RWPE1 (cell line): ENCODE measurements around the gene CLASP2.
"Not testable (repeated sequence)": the region's sequence is repeated elsewhere in the genome, so short reads cannot be mapped to it uniquely, and the experiment has no call there.

Experiments
- CTCF ChIA-PET: fragments of 350-600 bp; sonication (Branson Sonifier 250); formaldehyde crosslinking; extraction: SDS; loops from one replicate; lab custom pipeline; 2021; lab: Yijun Ruan, JAX
- POLR2A ChIA-PET: fragments of 400-600 bp; formaldehyde crosslinking; extraction: SDS; loops from one replicate; lab custom pipeline; 2020; ENCODE audit warnings: antibody characterized with exemption; ENCODE audit not compliant: low non-redundant PET; lab: Yijun Ruan, JAX
- DNase-seq: peaks from one replicate; pipeline ENCODE4 v3.0.0; 2012; ENCODE audit warnings: low spot score
- H3K27ac ChIP-seq: fragments of 450-650 bp; 2 replicates; pipeline ENCODE4 v1.5.1; 2017
- CTCF ChIP-seq: fragments of 450-650 bp; conservative IDR thresholded peaks from 2 replicates; pipeline ENCODE4 v1.5.1; 2017; ENCODE audit warnings: low read depth, mild to moderate bottlenecking

CLASP2 gene

GRCh38 chr3:33717866-33718594 is at the start of gene CLASP2:
Gene CLASP2, minus strand, starts transcription at chr3:33718254. Its CDS starts 252 bp downstream, at chr3:33718002.
- CTCF ChIA-PET: interaction anchor here (0.7 kb wide), 1 partner anchor 20 kb away, joined by 4 read pairs; no protein-coding TSS in a partner anchor

GRCh38 chr3:33758864-33759263 is 40.8 kb upstream of the CLASP2 start:
- CTCF ChIA-PET: no interaction called here
- no peak for TF ChIP-seq CTCF
- peak; percentile 37 for DNase-seq

More at GRCh38 chr3:33717866-33718594, at the start of gene CLASP2:
- POLR2A ChIA-PET: no interaction called here
- DNase-seq: peak; percentile 75
- TF ChIP-seq CTCF: no peak
- peak within 1 kb of the TSS; percentile 89 for H3K27ac ChIP-seq

GRCh38 chr3:33758281-33758680 is 40.2 kb upstream of the CLASP2 start:
- peak; percentile 74 for DNase-seq
- CTCF ChIA-PET: no interaction called here
- POLR2A ChIA-PET: no interaction called here

More at GRCh38 chr3:33758864-33759263, 40.8 kb upstream of the CLASP2 start:
- POLR2A ChIA-PET: no interaction called here
- H3K27ac ChIP-seq: no peak overlapping the region

GRCh38 chr3:33754391-33754790 is 36.3 kb upstream of the CLASP2 start:
- CTCF ChIA-PET, POLR2A ChIA-PET, DNase-seq: not testable (repeated sequence)

More at GRCh38 chr3:33758281-33758680, 40.2 kb upstream of the CLASP2 start:
- no peak overlapping the region for H3K27ac ChIP-seq
- TF ChIP-seq CTCF: no peak

GRCh38 chr3:33751336-33751735 is 33.3 kb upstream of the CLASP2 start:
- TF ChIP-seq CTCF: no peak
- ChIA-PET POLR2A (no interaction called here), CTCF (no interaction called here)
- no peak overlapping the region for H3K27ac ChIP-seq
- no peak for DNase-seq

More at GRCh38 chr3:33754391-33754790, 36.3 kb upstream of the CLASP2 start:
- not testable (repeated sequence) for H3K27ac ChIP-seq

GRCh38 chr3:33750211-33750548 is 32.1 kb upstream of the CLASP2 start:
- ChIA-PET CTCF (no interaction called here), POLR2A (no interaction called here)
- H3K27ac ChIP-seq: no peak overlapping the region
- no peak for TF ChIP-seq CTCF
- DNase-seq: no peak

GRCh38 chr3:33749546-33750210 is 31.6 kb upstream of the CLASP2 start:
- no peak for TF ChIP-seq CTCF
- POLR2A ChIA-PET: no interaction called here
- CTCF ChIA-PET: no interaction called here
- DNase-seq: peak; percentile 33
- peak overlapping the region; percentile 74 for H3K27ac ChIP-seq
